ENCODE data around the gene TC2N.

- TF ChIP-seq POLR2A (IDR thresholded peaks at IDR 0.05) (no peak), CTCF (IDR thresholded peaks at IDR 0.05) (no peak)
Observed at GRCh38 chr14:91873471-91874415, 6.4 kb upstream of the TC2N start.

All from adrenal gland (tissue), 5 donors.